CD14-positive monocyte (primary cell): ENCODE data around the gene PARP4. TPM values are rescaled to one million over a fixed set of nuclear protein-coding genes. Genes with fewer than 3 reads are reported as not detected.
A peak's percentile ranks its signal among the peaks of the same experiment; 100 is the strongest.

Experiments used
- DNase-seq, 3 donors: peaks; one replicate each; pipeline ENCODE4 v3.0.0-alpha.2; 2011 to 2022
- H2AFZ ChIP-seq: 2 replicates; pipeline ENCODE4 v1.6.0; 2012; ENCODE audit warnings: mild to moderate bottlenecking, low read depth, low read length, inconsistent platforms; ENCODE audit not compliant: insufficient read depth, poor library complexity, severe bottlenecking
- H3K27ac ChIP-seq, 2 donors: 1 replicate in 1 of 2; 2 replicates in 1 of 2; pipeline ENCODE4 v1.5.1; 2012 to 2013; ENCODE audit warnings: low read length in 2 of 2, control low read depth in 1 of 2, inconsistent platforms in 1 of 2, low read depth in 1 of 2, mild to moderate bottlenecking in 1 of 2
- H3K27me3 ChIP-seq, 2 donors: one replicate each; pipeline versions ENCODE4 v1.6.0 to v1.6.1; 2011 to 2013; ENCODE audit warnings: low read length in 2 of 2; ENCODE audit not compliant: control insufficient read depth in 2 of 2, insufficient read depth in 2 of 2
- H3K36me3 ChIP-seq, 2 donors: replicated peaks in 1 of 2; 1 replicate in 1 of 2; 2 replicates in 1 of 2; pipeline versions ENCODE4 v1.5.1 to v1.6.1; 2012 to 2013; ENCODE audit warnings: low read length in 2 of 2, control low read depth in 1 of 2, inconsistent platforms in 1 of 2, mild to moderate bottlenecking in 1 of 2; ENCODE audit not compliant: insufficient read depth in 2 of 2, control insufficient read depth in 1 of 2
- H3K4me1 ChIP-seq, 2 donors: 1 replicate in 1 of 2; 2 replicates in 1 of 2; pipeline versions ENCODE4 v1.5.1 to v1.6.1; 2012 to 2013; ENCODE audit warnings: low read length in 2 of 2, control low read depth in 1 of 2, inconsistent platforms in 1 of 2, mild to moderate bottlenecking in 1 of 2, moderate library complexity in 1 of 2; ENCODE audit not compliant: insufficient read depth in 2 of 2, control insufficient read depth in 1 of 2
- H3K4me2 ChIP-seq: replicated peaks from 2 replicates; pipeline ENCODE3; 2012; ENCODE audit warnings: low read length, moderate library complexity, mild to moderate bottlenecking; ENCODE audit not compliant: poor library complexity, severe bottlenecking; ENCODE audit errors: extremely low read depth
- H3K4me3 ChIP-seq, 3 experiments: fragments of 200-600 bp in 1 of 3; sonication (generic) in 1 of 3; replicated peaks in 1 of 3; 1 replicate in 2 of 3; 2 replicates in 1 of 3; pipeline ENCODE4 v1.5.1; 2011 to 2013; ENCODE audit warnings: low read length in 3 of 3, mild to moderate bottlenecking in 3 of 3, control low read depth in 2 of 3, low read depth in 2 of 3, inconsistent platforms in 1 of 3, moderate library complexity in 1 of 3
- H3K79me2 ChIP-seq: 2 replicates; pipeline ENCODE4 v1.6.0; 2012; ENCODE audit warnings: mild to moderate bottlenecking, control low read depth, inconsistent platforms, low read length, moderate library complexity; ENCODE audit not compliant: insufficient read depth
- H3K9ac ChIP-seq: 2 replicates; pipeline ENCODE4 v1.6.0; 2017; ENCODE audit warnings: low read length, mild to moderate bottlenecking; ENCODE audit not compliant: insufficient read depth, poor library complexity, severe bottlenecking
- H3K9me3 ChIP-seq, 2 donors: replicated peaks in 1 of 2; 1 replicate in 1 of 2; 2 replicates in 1 of 2; pipeline versions ENCODE4 v1.5.1 to v1.6.1; 2012 to 2013; ENCODE audit warnings: low read length in 2 of 2, control low read depth in 1 of 2; ENCODE audit not compliant: control insufficient read depth in 1 of 2, insufficient read depth in 1 of 2
- H4K20me1 ChIP-seq: 2 replicates; pipeline ENCODE4 v1.6.0; 2012; ENCODE audit warnings: mild to moderate bottlenecking, low read length, control low read depth, moderate library complexity; ENCODE audit not compliant: insufficient read depth
- H3K27ac Mint-ChIP-seq, 7 donors: one replicate each; pipeline ENCODE4 v1.8.0; 2020; ENCODE audit warnings: mild to moderate bottlenecking in 7 of 7, mixed read lengths in 7 of 7, moderate library complexity in 6 of 7, inconsistent platforms in 2 of 7
- H3K27me3 Mint-ChIP-seq, 3 donors: one replicate each; pipeline ENCODE4 v1.8.0; 2021 to 2022; ENCODE audit warnings: low read depth in 3 of 3, mild to moderate bottlenecking in 3 of 3, mixed read lengths in 3 of 3, moderate library complexity in 3 of 3, inconsistent platforms in 1 of 3
- H3K36me3 Mint-ChIP-seq, 2 donors: one replicate each; pipeline ENCODE4 v1.8.0; 2020; ENCODE audit warnings: mixed read lengths in 2 of 2, inconsistent platforms in 1 of 2, mild to moderate bottlenecking in 1 of 2
- H3K4me1 Mint-ChIP-seq: one replicate; pipeline ENCODE4 v1.8.0; 2020; ENCODE audit warnings: mild to moderate bottlenecking, mixed read lengths
- H3K4me3 Mint-ChIP-seq, 2 donors: one replicate each; pipeline ENCODE4 v1.8.0; 2020; ENCODE audit warnings: mild to moderate bottlenecking in 2 of 2, mixed read lengths in 2 of 2, moderate library complexity in 1 of 2
- H3K9me3 Mint-ChIP-seq, 7 donors: one replicate each; pipeline ENCODE4 v1.8.0; 2020 to 2022; ENCODE audit warnings: mixed read lengths in 7 of 7, mild to moderate bottlenecking in 6 of 7, moderate library complexity in 6 of 7, inconsistent platforms in 2 of 7
- CTCF ChIP-seq: fragments of 200-600 bp; IDR thresholded peaks from one replicate; pipeline ENCODE4 v1.8.0; 2022; ENCODE audit warnings: antibody characterized with exemption, mild to moderate bottlenecking
- WGBS: methylation state at CpG from one replicate; pipeline ENCODE4 v1.1.5; 2013; ENCODE audit warnings: missing lambda C conversion rate; ENCODE audit not compliant: insufficient coverage; 5-methylcytosine and 5-hydroxymethylcytosine counted together
- intact Hi-C, 2 donors: fragments of 100-400 bp; cut with micrococcal nuclease; formaldehyde crosslinking; loops; one replicate each; pipeline versions ENCODE4 v1.15.0 to v1.15.1; 2023
- polyA plus RNA-seq, 3 donors: library from polyadenylated mRNA; depleted of rRNA in 1 of 3; unstranded in 2 of 3; stranded (reverse) in 1 of 3; fragments of 300-500 nt in 2 of 3; fragments of >200 nt in 1 of 3; fragmentation: Illumina TruSeq in 2 of 3; gene quantifications; 1 replicate in 2 of 3; 2 replicates in 1 of 3; pipeline ENCODE4 v1.2.3, GENCODE V29; 2012 to 2021

PARP4 gene
- polyA plus RNA-seq, 3 donors, result 34.0 to 56.8 (median 51.9) TPM

DNA sequence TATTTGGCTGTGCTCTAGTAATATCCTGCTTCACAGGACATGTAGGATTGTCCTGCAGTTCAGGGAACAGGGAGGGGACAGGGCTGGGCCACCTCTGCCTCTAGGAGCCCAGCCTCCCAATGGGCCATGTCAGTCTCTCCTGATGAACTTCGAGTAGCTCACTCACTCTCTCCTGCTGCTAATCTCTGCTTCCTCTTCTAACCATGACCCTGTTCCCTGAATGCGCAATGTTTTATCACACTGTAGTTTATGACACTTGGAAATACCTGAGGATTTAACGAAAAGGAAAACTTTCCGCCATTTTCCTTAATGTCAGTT is 9.2 kb downstream of the PARP4 start:
- WGBS, result no CpG with 5 or more reads among the region's 4 CpGs
- peaks cover 32 to 77% of the 10 kb centered on the region in 2 donors for H3K36me3 ChIP-seq
- H3K79me2 ChIP-seq, result peaks cover 84% of the 10 kb centered on the region
- H3K27ac Mint-ChIP-seq, result peak overlapping the region in 2 of 7 donors; percentile 21 to 29
- TF ChIP-seq CTCF, result no peak
- no peak overlapping the region for H3K9ac ChIP-seq
- peaks cover 48 to 60% of the 10 kb centered on the region in 2 donors for H3K36me3 Mint-ChIP-seq
- H2AFZ ChIP-seq, result no peak overlapping the region
- peaks cover 22% of the 10 kb centered on the region for H3K4me1 Mint-ChIP-seq
- H3K27me3 ChIP-seq, result no peaks in the 10 kb centered on the region
- H3K27ac ChIP-seq, result peak overlapping the region in 1 of 2 donors; percentile 24
- H3K4me1 ChIP-seq, result peaks cover 7 to 10% of the 10 kb centered on the region in 2 donors
- H3K4me3 Mint-ChIP-seq, result no peak overlapping the region
- H4K20me1 ChIP-seq, result peaks cover 94% of the 10 kb centered on the region
- H3K27me3 Mint-ChIP-seq, result no peaks in the 10 kb centered on the region
- H3K4me2 ChIP-seq, result no peak overlapping the region
- no peak overlapping the region for H3K4me3 ChIP-seq
- intact Hi-C loops, result no loop called here
- DNase-seq, result no peak
- peaks cover 0 to 3% of the 10 kb centered on the region in 2 donors for H3K9me3 ChIP-seq
- H3K9me3 Mint-ChIP-seq, result peaks cover 0 to 4% (median 0%) of the 10 kb centered on the region in 7 donors

DNA sequence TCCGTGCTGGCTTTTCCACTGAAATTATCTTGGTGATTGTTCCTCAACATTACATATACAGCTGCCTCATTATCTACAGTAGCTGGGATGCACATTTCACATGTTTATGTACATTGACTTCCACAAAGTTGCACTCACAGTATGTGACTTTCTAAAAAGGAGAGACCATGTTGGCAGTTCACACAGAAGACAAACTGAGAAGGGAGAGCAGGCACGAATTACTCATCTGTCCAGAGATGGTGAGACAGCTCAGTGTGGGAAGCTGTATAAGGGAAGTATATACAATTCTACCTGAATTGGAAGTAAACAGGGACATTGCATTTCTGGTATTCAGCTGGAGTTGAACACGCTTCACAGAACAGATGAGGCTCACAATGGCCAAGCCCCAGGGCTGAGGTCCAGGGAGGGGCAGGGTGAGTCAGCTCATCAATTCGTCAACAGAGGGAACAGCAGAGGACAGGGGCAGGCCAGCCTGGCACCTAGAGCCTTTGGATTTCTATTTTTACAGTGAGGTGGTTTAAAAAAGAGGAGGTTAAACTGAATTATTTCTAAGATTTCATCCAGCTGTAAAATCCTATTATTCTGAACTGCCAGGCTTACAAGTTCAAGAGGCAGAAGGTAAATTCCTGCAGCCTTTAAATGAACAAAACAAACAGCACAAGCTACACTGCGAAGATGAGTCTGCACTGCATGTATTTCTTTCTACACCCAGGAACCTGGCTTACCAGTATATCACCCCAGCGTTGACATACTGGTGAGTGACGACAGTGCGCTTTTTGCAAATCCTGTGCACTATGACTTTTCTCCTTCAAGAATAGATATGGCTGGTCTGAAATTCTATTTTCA is 9.8 kb downstream of the PARP4 start:
- Histone ChIP-seq H3K79me2 (peaks cover 78% of the 10 kb centered on the region), H3K9me3 (peaks cover 0 to 3% of the 10 kb centered on the region in 2 donors), H3K27me3 (no peaks in the 10 kb centered on the region), H3K27ac (peak overlapping the region in 1 of 2 donors; percentile 24), H3K4me1 (peaks cover 7 to 10% of the 10 kb centered on the region in 2 donors), H3K9ac (no peak overlapping the region), H2AFZ (no peak overlapping the region), H3K4me3 (no peak overlapping the region), H3K4me2 (no peak overlapping the region), H3K36me3 (peaks cover 38 to 77% of the 10 kb centered on the region in 2 donors), H4K20me1 (peaks cover 91% of the 10 kb centered on the region)
- Mint-ChIP-seq H3K9me3 (peaks cover 0 to 4% (median 0%) of the 10 kb centered on the region in 7 donors), H3K27me3 (no peaks in the 10 kb centered on the region), H3K27ac (peak overlapping the region in 6 of 7 donors; percentile 5 to 83 (median 75)), H3K4me3 (no peak overlapping the region), H3K36me3 (peaks cover 48 to 62% of the 10 kb centered on the region in 2 donors), H3K4me1 (peaks cover 21% of the 10 kb centered on the region)
- intact Hi-C loops, result no loop called here
- no peak for TF ChIP-seq CTCF
- DNase-seq, result no peak
- WGBS, result 95% methylated on average over 4 of the region's 8 CpGs
